ENCODE measurements around the gene C14orf119.

C14orf119 gene

GRCh38 chr14:23128969-23129758 lies 33.9 kb downstream of the C14orf119 start:
- DNase-seq = no peak

GRCh38 chr14:23129759-23130316 lies 34.5 kb downstream of the C14orf119 start:
- no peak for DNase-seq

- DNase-seq = no peak
These were observed 35.6 kb downstream of the C14orf119 start for GRCh38 chr14:23130871-23131270.

GRCh38 chr14:23131482-23131881 lies 36.2 kb downstream of the C14orf119 start:
- no peak for DNase-seq

- DNase-seq = no peak
These were observed 37.7 kb downstream of the C14orf119 start for GRCh38 chr14:23132970-23133369.

- DNase-seq = no peak
These were observed 41.3 kb downstream of the C14orf119 start for GRCh38 chr14:23136566-23137133.

- DNase-seq = no peak
These were observed 42.0 kb downstream of the C14orf119 start for GRCh38 chr14:23137192-23137812.

- no peak for DNase-seq
These were observed 42.7 kb downstream of the C14orf119 start for GRCh38 chr14:23137813-23138535.

- no peak for DNase-seq
These were observed 44.6 kb downstream of the C14orf119 start for GRCh38 chr14:23139874-23140273.

- DNase-seq = no peak
These were observed 45.1 kb downstream of the C14orf119 start for GRCh38 chr14:23140371-23140770.

GRCh38 chr14:23141706-23142444 lies 46.6 kb downstream of the C14orf119 start:
- DNase-seq = no peak

GRCh38 chr14:23142826-23143225 lies 47.5 kb downstream of the C14orf119 start:
- no peak for DNase-seq

- no peak for DNase-seq
These were observed 48.6 kb downstream of the C14orf119 start for GRCh38 chr14:23143911-23144310.

- no peak for DNase-seq
These were observed 50.6 kb downstream of the C14orf119 start for GRCh38 chr14:23145794-23146350.

- no peak for DNase-seq
These were observed 51.1 kb downstream of the C14orf119 start for GRCh38 chr14:23146351-23146910.

GRCh38 chr14:23146980-23147379 lies 51.7 kb downstream of the C14orf119 start:
- DNase-seq = no peak

- no peak for DNase-seq
These were observed 52.4 kb downstream of the C14orf119 start for GRCh38 chr14:23147676-23148075.

GRCh38 chr14:23148591-23149249 lies 53.4 kb downstream of the C14orf119 start:
- no peak for DNase-seq

GRCh38 chr14:23149745-23150144 lies 54.4 kb downstream of the C14orf119 start:
- no peak for DNase-seq

Data from activated CD8-positive, alpha-beta memory T cell treated with anti-CD3 and anti-CD28 coated beads for 24 hours (primary cell).